A673 (cell line): ENCODE data around the gene SND1. TPM values are rescaled to one million over a fixed set of nuclear protein-coding genes. Genes with fewer than 3 reads are reported as not detected.

Experiments
- BruUV-seq: library from RNA; stranded (reverse); fragments of 400-500 nt; replicated peaks from 2 replicates; lab custom pipeline; 2021; lab: Mats Ljungman, UMichigan
- CTCF ChIA-PET: fragments of 300-600 bp; sonication (Branson Sonifier 250); formaldehyde crosslinking; loops from one replicate; lab custom pipeline; 2022; ENCODE audit warnings: antibody characterized with exemption; lab: Charles Lee
- POLR2A ChIA-PET: fragments of 300-600 bp; sonication (Branson Sonifier 250); formaldehyde crosslinking; loops from one replicate; lab custom pipeline; 2022; ENCODE audit warnings: antibody characterized with exemption; ENCODE audit not compliant: low non-redundant PET; lab: Charles Lee
- DNase-seq: peaks from one replicate; pipeline ENCODE4 v3.0.0-alpha.2; 2015; ENCODE audit warnings: low spot score
- H3K27ac ChIP-seq: fragments of 200-600 bp; sonication (generic); 2 replicates; pipeline ENCODE4 v1.5.1; 2016; ENCODE audit warnings: mixed run types, low read depth, mild to moderate bottlenecking, mixed read lengths, antibody characterized with exemption, low read length; ENCODE audit not compliant: poor library complexity, severe bottlenecking
- H3K27me3 ChIP-seq: fragments of 200-600 bp; sonication (generic); replicated peaks from 2 replicates; pipeline ENCODE4 v1.6.1; 2017; ENCODE audit warnings: mixed run types, low read depth, mild to moderate bottlenecking, mixed read lengths, antibody characterized with exemption, low read length; ENCODE audit not compliant: insufficient read depth, poor library complexity
- H3K36me3 ChIP-seq: fragments of 200-600 bp; sonication (generic); 2 replicates; pipeline ENCODE4 v1.6.1; 2016; ENCODE audit warnings: mixed run types, mild to moderate bottlenecking, mixed read lengths, antibody characterized with exemption, low read length; ENCODE audit not compliant: insufficient read depth, poor library complexity, severe bottlenecking
- H3K4me1 ChIP-seq: fragments of 200-600 bp; sonication (generic); 2 replicates; pipeline ENCODE4 v1.6.1; 2017; ENCODE audit warnings: mixed run types, mild to moderate bottlenecking, mixed read lengths, antibody characterized with exemption, low read length; ENCODE audit not compliant: insufficient read depth, poor library complexity, severe bottlenecking
- H3K4me3 ChIP-seq: fragments of 200-600 bp; sonication (generic); 2 replicates; pipeline ENCODE4 v1.5.1; 2016; ENCODE audit warnings: low read depth, mixed run types, mild to moderate bottlenecking, mixed read lengths, low read length; ENCODE audit not compliant: poor library complexity, severe bottlenecking
- H3K9me3 ChIP-seq: fragments of 200-600 bp; sonication (generic); 2 replicates; pipeline ENCODE4 v1.6.1; 2016; ENCODE audit warnings: mixed run types, low read depth, mild to moderate bottlenecking, mixed read lengths, antibody characterized with exemption, low read length; ENCODE audit not compliant: poor library complexity, severe bottlenecking
- CTCF ChIP-seq: fragments of 300-800, 200-600 bp; sonication (generic); conservative IDR thresholded peaks from 2 replicates; pipeline ENCODE4 v1.5.1; 2017; ENCODE audit warnings: low read depth, mild to moderate bottlenecking, antibody characterized with exemption, low read length, moderate library complexity, mixed read lengths
- EZH2 ChIP-seq: fragments of 200-600 bp; sonication (generic); IDR thresholded peaks from 2 replicates; pipeline ENCODE4 v1.6.1; 2017; ENCODE audit warnings: borderline replicate concordance, low read depth, mild to moderate bottlenecking, mixed read lengths, antibody characterized with exemption, low read length; ENCODE audit not compliant: poor library complexity, severe bottlenecking
- intact Hi-C: fragments of 100-400 bp; cut with micrococcal nuclease; formaldehyde crosslinking; loops from one replicate; pipeline ENCODE4 v1.10.0; 2022; ENCODE audit not compliant: unreplicated experiment
- total RNA-seq: library from RNA; stranded (reverse); gene quantifications from 2 replicates; pipeline ENCODE4 v1.2.3, GENCODE V29; 2021

Gene SND1
- total RNA-seq, 1 experiment from 2014 or later, result 177 TPM

GRCh38 chr7:127667017-127667670 lies 15.2 kb downstream of the SND1 start:
- CTCF ChIA-PET, result no interaction called here
- POLR2A ChIA-PET, result no interaction called here
- H3K4me1 ChIP-seq, result no peaks in the 10 kb centered on the region
- no peaks in the 10 kb centered on the region for H3K36me3 ChIP-seq
- BruUV-seq, result no TSS peak
- intact Hi-C loops, result no loop called here
- DNase-seq, result peak; percentile 10
- no peaks in the 10 kb centered on the region for H3K27me3 ChIP-seq
- no peak overlapping the region for H3K4me3 ChIP-seq
- no peak overlapping the region for H3K27ac ChIP-seq
- H3K9me3 ChIP-seq, result no peaks in the 10 kb centered on the region
- TF ChIP-seq EZH2 (no peak), CTCF (no peak)

- Histone ChIP-seq H3K9me3 (no peaks in the 10 kb centered on the region), H3K4me3 (no peak overlapping the region), H3K36me3 (no peaks in the 10 kb centered on the region), H3K4me1 (no peaks in the 10 kb centered on the region), H3K27me3 (no peaks in the 10 kb centered on the region), H3K27ac (no peak overlapping the region)
- ChIA-PET POLR2A (no interaction called here), CTCF (no interaction called here)
- DNase-seq, result peak; percentile 10
- intact Hi-C loops, result no loop called here
- BruUV-seq, result no TSS peak
- TF ChIP-seq CTCF, result no peak
- no peak for TF ChIP-seq EZH2
Observed at GRCh38 chr7:127667759-127668530, 16.0 kb downstream of the SND1 start.

GRCh38 chr7:127671341-127671740 lies 19.3 kb downstream of the SND1 start:
- Histone ChIP-seq H3K9me3 (no peaks in the 10 kb centered on the region), H3K27ac (no peak overlapping the region), H3K4me1 (no peaks in the 10 kb centered on the region), H3K27me3 (no peaks in the 10 kb centered on the region), H3K36me3 (peaks cover 6% of the 10 kb centered on the region), H3K4me3 (no peak overlapping the region)
- POLR2A ChIA-PET, result no interaction called here
- CTCF ChIA-PET, result no interaction called here
- DNase-seq, result no peak
- TF ChIP-seq CTCF (no peak), EZH2 (no peak)
- intact Hi-C loops, result no loop called here
- no TSS peak for BruUV-seq
